SK-N-SH treated with all-trans-retinoic acid at 6 μM for 48 hours (cell line): ENCODE results near the gene ENTPD7.

Experiments used
- ARNTL ChIP-seq: fragments of 450-650 bp; formaldehyde crosslinking; IDR thresholded peaks from 2 replicates; pipeline ENCODE4 v1.5.0; 2020; ENCODE audit warnings: low read depth, mild to moderate bottlenecking, moderate library complexity, borderline replicate concordance
- BACH2 ChIP-seq: fragments of 250-450 bp; sonication (Bioruptor Pico); IDR thresholded peaks from 2 replicates; pipeline ENCODE4 v1.9.0; 2021; ENCODE audit warnings: mild to moderate bottlenecking, borderline replicate concordance
- CREB5 ChIP-seq: fragments of 250-450 bp; sonication (Bioruptor Pico); IDR thresholded peaks from 2 replicates; pipeline ENCODE4 v1.5.1; 2020; ENCODE audit warnings: low read depth, mild to moderate bottlenecking, moderate library complexity
- ESRRG ChIP-seq: fragments of 250-450 bp; sonication (Bioruptor Pico); IDR thresholded peaks from 2 replicates; pipeline ENCODE4 v1.6.1; 2021; ENCODE audit warnings: mild to moderate bottlenecking
- GLIS3 ChIP-seq: fragments of 250-450 bp; sonication (Bioruptor Pico); IDR thresholded peaks from 2 replicates; pipeline ENCODE4 v1.5.0; 2020; ENCODE audit warnings: mild to moderate bottlenecking, moderate library complexity
- ISL1 ChIP-seq: fragments of 250-450 bp; sonication (Bioruptor Pico); IDR thresholded peaks from 2 replicates; pipeline ENCODE4 v2.1.2; 2022; ENCODE audit warnings: mild to moderate bottlenecking, moderate library complexity
- PATZ1 ChIP-seq: fragments of 250-450 bp; sonication (Bioruptor Pico); IDR thresholded peaks from 2 replicates; pipeline ENCODE4 v1.8.0; 2020; ENCODE audit warnings: mild to moderate bottlenecking, moderate library complexity, borderline replicate concordance
- SNAI2 ChIP-seq: fragments of 250-450 bp; sonication (Bioruptor Pico); IDR thresholded peaks from 2 replicates; pipeline ENCODE4 v1.5.0; 2020; ENCODE audit warnings: mild to moderate bottlenecking, moderate library complexity
- TCF4 ChIP-seq: fragments of 250-450 bp; sonication (Bioruptor Pico); IDR thresholded peaks from 2 replicates; pipeline ENCODE4 v1.8.0; 2021; ENCODE audit warnings: mild to moderate bottlenecking, moderate library complexity, borderline replicate concordance
- ZFP3 ChIP-seq: fragments of 250-450 bp; sonication (Bioruptor Pico); IDR thresholded peaks from 2 replicates; pipeline ENCODE4 v1.5.0; 2020; ENCODE audit warnings: mild to moderate bottlenecking, moderate library complexity
- ZFP30 ChIP-seq: fragments of 450-650 bp; formaldehyde crosslinking; IDR thresholded peaks from 2 replicates; pipeline ENCODE4 v1.5.0; 2022; ENCODE audit warnings: mild to moderate bottlenecking, moderate library complexity
- ZNF565 ChIP-seq: fragments of 450-650 bp; formaldehyde crosslinking; conservative IDR thresholded peaks from 2 replicates; pipeline ENCODE4 v1.5.0; 2020; ENCODE audit warnings: low read depth, mild to moderate bottlenecking, moderate library complexity
- ZNF70 ChIP-seq: fragments of 450-650 bp; formaldehyde crosslinking; IDR thresholded peaks from 2 replicates; pipeline ENCODE4 v1.5.0; 2020; ENCODE audit warnings: mild to moderate bottlenecking, moderate library complexity
- ZNF8 ChIP-seq: fragments of 450-650 bp; formaldehyde crosslinking; IDR thresholded peaks from 2 replicates; pipeline ENCODE4 v1.5.0; 2020; ENCODE audit warnings: mild to moderate bottlenecking, moderate library complexity

- no peak for TF ChIP-seq ISL1 (CRISPR knock-in tag)
- no peak for TF ChIP-seq ZNF70
- no peak for TF ChIP-seq ZNF8
- no peak for TF ChIP-seq ZFP30 (CRISPR knock-in tag)
- no peak for TF ChIP-seq CREB5 (CRISPR knock-in tag)
- TF ChIP-seq ZFP3 (CRISPR knock-in tag) = no peak
- no peak for TF ChIP-seq TCF4
- no peak for TF ChIP-seq BACH2 (CRISPR knock-in tag)
- TF ChIP-seq GLIS3 (CRISPR knock-in tag) = no peak
- TF ChIP-seq ARNTL (CRISPR knock-in tag) = no peak
- no peak for TF ChIP-seq ZNF565 (CRISPR knock-in tag)
- TF ChIP-seq PATZ1 = no peak
- no peak for TF ChIP-seq SNAI2 (CRISPR knock-in tag)
- TF ChIP-seq ESRRG = no peak
Measured at GRCh38 chr10:99676426-99676825, 17.1 kb downstream of the ENTPD7 start.
